H1 (cell line): Measurements from ENCODE around the gene C1GALT1. TPM values are rescaled to one million over a fixed set of nuclear protein-coding genes. Genes with fewer than 3 reads are reported as not detected.

ENCODE experiments used
- RAD21 ChIP-seq, 2 experiments: IDR thresholded peaks in 1 of 2; conservative IDR thresholded peaks in 1 of 2; 2 replicates each; pipeline ENCODE4 v1.6.1; 2011; ENCODE audit warnings: low read depth in 2 of 2, low read length in 2 of 2, improper control_type of control experiment in 1 of 2, inconsistent platforms in 1 of 2, mild to moderate bottlenecking in 1 of 2, moderate library complexity in 1 of 2
- polyA plus RNA-seq, 7 experiments: library from polyadenylated mRNA; depleted of rRNA in 3 of 7; stranded (reverse) in 5 of 7; unstranded in 2 of 7; fragments of >200 nt in 5 of 7; fragments of 200-250 nt in 2 of 7; gene quantifications; 1 replicate in 5 of 7; 2 replicates in 1 of 7; 4 replicates in 1 of 7; pipeline versions ENCODE4 v1.2.1 to v1.2.3, GENCODE V29; 2011 to 2013; ENCODE audit warnings: missing spikeins in 2 of 7, mixed read lengths in 2 of 7
- total RNA-seq: library from RNA; stranded (reverse); fragmentation: NEBNext Ultra II Directional; extraction: Animal tissue kit (Norgen Biotek cat#: 25700); gene quantifications from 2 replicates; pipeline ENCODE4 v1.2.1, GENCODE V29; 2021
- TF ChIP-seq, protein P1 (sequence below): fragments of 300-600 bp; sonication (generic); IDR thresholded peaks from 2 replicates; pipeline ENCODE4 v1.7.1; 2012; ENCODE audit warnings: low read length, moderate library complexity, mild to moderate bottlenecking, inconsistent platforms; ENCODE audit not compliant: insufficient replicate concordance

The C1GALT1 gene
- total and polyA plus RNA-seq, 2 of the 8 experiments (the other 6 are each of a cell fraction or from before 2014, with no cell fraction given) = 18.7 to 94.2 TPM

DNA sequence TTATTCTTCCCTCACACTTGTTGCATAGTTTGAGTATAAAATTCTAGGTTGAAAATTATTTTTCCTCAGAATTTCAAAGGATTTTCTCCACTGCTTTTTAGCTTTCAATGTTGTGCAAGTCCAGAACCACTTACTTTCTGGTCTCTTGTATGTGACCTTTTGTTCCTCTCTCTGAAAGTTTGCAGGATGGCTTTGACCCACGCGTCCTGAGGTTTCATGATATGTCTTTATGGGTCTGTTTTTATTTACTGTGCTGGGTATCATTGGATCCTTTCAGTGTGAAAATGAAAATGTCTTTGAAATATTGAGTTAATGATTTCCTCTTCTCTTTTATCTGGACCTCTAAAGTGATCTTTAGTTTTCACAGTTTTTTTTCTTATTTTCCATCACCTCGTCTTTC lies 38.5 kb downstream of the C1GALT1 start (continued):
- TF ChIP-seq, protein P1, sequence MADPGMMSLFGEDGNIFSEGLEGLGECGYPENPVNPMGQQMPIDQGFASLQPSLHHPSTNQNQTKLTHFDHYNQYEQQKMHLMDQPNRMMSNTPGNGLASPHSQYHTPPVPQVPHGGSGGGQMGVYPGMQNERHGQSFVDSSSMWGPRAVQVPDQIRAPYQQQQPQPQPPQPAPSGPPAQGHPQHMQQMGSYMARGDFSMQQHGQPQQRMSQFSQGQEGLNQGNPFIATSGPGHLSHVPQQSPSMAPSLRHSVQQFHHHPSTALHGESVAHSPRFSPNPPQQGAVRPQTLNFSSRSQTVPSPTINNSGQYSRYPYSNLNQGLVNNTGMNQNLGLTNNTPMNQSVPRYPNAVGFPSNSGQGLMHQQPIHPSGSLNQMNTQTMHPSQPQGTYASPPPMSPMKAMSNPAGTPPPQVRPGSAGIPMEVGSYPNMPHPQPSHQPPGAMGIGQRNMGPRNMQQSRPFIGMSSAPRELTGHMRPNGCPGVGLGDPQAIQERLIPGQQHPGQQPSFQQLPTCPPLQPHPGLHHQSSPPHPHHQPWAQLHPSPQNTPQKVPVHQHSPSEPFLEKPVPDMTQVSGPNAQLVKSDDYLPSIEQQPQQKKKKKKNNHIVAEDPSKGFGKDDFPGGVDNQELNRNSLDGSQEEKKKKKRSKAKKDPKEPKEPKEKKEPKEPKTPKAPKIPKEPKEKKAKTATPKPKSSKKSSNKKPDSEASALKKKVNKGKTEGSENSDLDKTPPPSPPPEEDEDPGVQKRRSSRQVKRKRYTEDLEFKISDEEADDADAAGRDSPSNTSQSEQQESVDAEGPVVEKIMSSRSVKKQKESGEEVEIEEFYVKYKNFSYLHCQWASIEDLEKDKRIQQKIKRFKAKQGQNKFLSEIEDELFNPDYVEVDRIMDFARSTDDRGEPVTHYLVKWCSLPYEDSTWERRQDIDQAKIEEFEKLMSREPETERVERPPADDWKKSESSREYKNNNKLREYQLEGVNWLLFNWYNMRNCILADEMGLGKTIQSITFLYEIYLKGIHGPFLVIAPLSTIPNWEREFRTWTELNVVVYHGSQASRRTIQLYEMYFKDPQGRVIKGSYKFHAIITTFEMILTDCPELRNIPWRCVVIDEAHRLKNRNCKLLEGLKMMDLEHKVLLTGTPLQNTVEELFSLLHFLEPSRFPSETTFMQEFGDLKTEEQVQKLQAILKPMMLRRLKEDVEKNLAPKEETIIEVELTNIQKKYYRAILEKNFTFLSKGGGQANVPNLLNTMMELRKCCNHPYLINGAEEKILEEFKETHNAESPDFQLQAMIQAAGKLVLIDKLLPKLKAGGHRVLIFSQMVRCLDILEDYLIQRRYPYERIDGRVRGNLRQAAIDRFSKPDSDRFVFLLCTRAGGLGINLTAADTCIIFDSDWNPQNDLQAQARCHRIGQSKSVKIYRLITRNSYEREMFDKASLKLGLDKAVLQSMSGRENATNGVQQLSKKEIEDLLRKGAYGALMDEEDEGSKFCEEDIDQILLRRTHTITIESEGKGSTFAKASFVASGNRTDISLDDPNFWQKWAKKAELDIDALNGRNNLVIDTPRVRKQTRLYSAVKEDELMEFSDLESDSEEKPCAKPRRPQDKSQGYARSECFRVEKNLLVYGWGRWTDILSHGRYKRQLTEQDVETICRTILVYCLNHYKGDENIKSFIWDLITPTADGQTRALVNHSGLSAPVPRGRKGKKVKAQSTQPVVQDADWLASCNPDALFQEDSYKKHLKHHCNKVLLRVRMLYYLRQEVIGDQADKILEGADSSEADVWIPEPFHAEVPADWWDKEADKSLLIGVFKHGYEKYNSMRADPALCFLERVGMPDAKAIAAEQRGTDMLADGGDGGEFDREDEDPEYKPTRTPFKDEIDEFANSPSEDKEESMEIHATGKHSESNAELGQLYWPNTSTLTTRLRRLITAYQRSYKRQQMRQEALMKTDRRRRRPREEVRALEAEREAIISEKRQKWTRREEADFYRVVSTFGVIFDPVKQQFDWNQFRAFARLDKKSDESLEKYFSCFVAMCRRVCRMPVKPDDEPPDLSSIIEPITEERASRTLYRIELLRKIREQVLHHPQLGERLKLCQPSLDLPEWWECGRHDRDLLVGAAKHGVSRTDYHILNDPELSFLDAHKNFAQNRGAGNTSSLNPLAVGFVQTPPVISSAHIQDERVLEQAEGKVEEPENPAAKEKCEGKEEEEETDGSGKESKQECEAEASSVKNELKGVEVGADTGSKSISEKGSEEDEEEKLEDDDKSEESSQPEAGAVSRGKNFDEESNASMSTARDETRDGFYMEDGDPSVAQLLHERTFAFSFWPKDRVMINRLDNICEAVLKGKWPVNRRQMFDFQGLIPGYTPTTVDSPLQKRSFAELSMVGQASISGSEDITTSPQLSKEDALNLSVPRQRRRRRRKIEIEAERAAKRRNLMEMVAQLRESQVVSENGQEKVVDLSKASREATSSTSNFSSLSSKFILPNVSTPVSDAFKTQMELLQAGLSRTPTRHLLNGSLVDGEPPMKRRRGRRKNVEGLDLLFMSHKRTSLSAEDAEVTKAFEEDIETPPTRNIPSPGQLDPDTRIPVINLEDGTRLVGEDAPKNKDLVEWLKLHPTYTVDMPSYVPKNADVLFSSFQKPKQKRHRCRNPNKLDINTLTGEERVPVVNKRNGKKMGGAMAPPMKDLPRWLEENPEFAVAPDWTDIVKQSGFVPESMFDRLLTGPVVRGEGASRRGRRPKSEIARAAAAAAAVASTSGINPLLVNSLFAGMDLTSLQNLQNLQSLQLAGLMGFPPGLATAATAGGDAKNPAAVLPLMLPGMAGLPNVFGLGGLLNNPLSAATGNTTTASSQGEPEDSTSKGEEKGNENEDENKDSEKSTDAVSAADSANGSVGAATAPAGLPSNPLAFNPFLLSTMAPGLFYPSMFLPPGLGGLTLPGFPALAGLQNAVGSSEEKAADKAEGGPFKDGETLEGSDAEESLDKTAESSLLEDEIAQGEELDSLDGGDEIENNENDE = no peak
- TF ChIP-seq RAD21 (IDR thresholded peaks at IDR 0.05 in 1 of 2, conservative IDR thresholded peaks at IDR 0.05 in 1 of 2; ENCODE audit: low read depth in 2 of 2, low read length in 2 of 2) = no peak
